T-cell (primary cell): ENCODE measurements around the gene SLC25A13. TPM values are rescaled to one million over a fixed set of nuclear protein-coding genes. Genes with fewer than 3 reads are reported as not detected.

Experiments used
- ATAC-seq, 4 experiments: fragments of 200-7000 bp in 3 of 4; fragments of 150-1000 bp in 1 of 4; cut with Tn5 transposase; replicated peaks in 1 of 4; 1 replicate in 3 of 4; 2 replicates in 1 of 4; pipeline ENCODE4 v1.10.0; 2021; ENCODE audit warnings: moderate library complexity in 3 of 4, mild to moderate bottlenecking in 2 of 4, moderate number of reproducible peaks in 1 of 4
- CTCF ChIA-PET, 2 donors: fragments of 300-600 bp; sonication (Branson Sonifier 250); formaldehyde crosslinking; loops; one replicate each; lab custom pipeline; 2022; ENCODE audit warnings: antibody characterized with exemption in 2 of 2; lab: Charles Lee
- POLR2A ChIA-PET, 2 donors: fragments of 300-600 bp; sonication (Branson Sonifier 250); formaldehyde crosslinking; loops; one replicate each; lab custom pipeline; 2022; ENCODE audit warnings: antibody characterized with exemption in 2 of 2; lab: Charles Lee
- DNase-seq, 35 experiments: peaks; one replicate each; pipeline versions ENCODE4 v3.0.0 to v3.0.0-alpha.2; 2013 to 2023
- H3K27ac ChIP-seq: one replicate; pipeline ENCODE4 v1.5.1; 2013; ENCODE audit warnings: low read length
- H3K27me3 ChIP-seq, 2 experiments: replicated peaks in 1 of 2; 1 replicate in 1 of 2; 2 replicates in 1 of 2; pipeline versions ENCODE4 v1.6.1 to v1.7.0; 2013; ENCODE audit warnings: low read length in 1 of 2, mixed read lengths in 1 of 2; ENCODE audit not compliant: control insufficient read depth in 2 of 2, insufficient read depth in 2 of 2; ENCODE audit errors: extremely low read depth in 1 of 2
- H3K36me3 ChIP-seq, 2 donors: 1 replicate in 1 of 2; 2 replicates in 1 of 2; pipeline versions ENCODE4 v1.6.1 to v1.7.0; 2013; ENCODE audit warnings: low read length in 1 of 2; ENCODE audit not compliant: control insufficient read depth in 2 of 2, insufficient read depth in 1 of 2; ENCODE audit errors: extremely low read depth in 1 of 2
- H3K4me1 ChIP-seq, 2 experiments: 1 replicate in 1 of 2; 2 replicates in 1 of 2; pipeline versions ENCODE4 v1.6.1 to v1.7.0; 2013; ENCODE audit warnings: low read length in 2 of 2, mixed read lengths in 1 of 2; ENCODE audit not compliant: insufficient read depth in 2 of 2, control insufficient read depth in 1 of 2; ENCODE audit errors: extremely low read depth in 1 of 2
- H3K4me3 ChIP-seq, 2 donors: 1 replicate in 1 of 2; 2 replicates in 1 of 2; pipeline versions ENCODE4 v1.5.1 to v1.7.0; 2013; ENCODE audit warnings: mild to moderate bottlenecking in 2 of 2, low read length in 1 of 2, moderate library complexity in 1 of 2; ENCODE audit not compliant: control insufficient read depth in 1 of 2; ENCODE audit errors: extremely low read depth in 1 of 2
- H3K9me3 ChIP-seq: 2 replicates; pipeline ENCODE4 v1.7.0; 2013
- H3K27ac Mint-ChIP-seq, 2 donors: one replicate each; pipeline ENCODE4 v1.8.0; 2020 to 2021; ENCODE audit warnings: mild to moderate bottlenecking in 2 of 2, mixed read lengths in 2 of 2
- H3K27me3 Mint-ChIP-seq, 2 donors: one replicate each; pipeline ENCODE4 v1.8.0; 2021 to 2022; ENCODE audit warnings: mixed read lengths in 2 of 2
- H3K36me3 Mint-ChIP-seq: one replicate; pipeline ENCODE4 v1.8.0; 2021; ENCODE audit warnings: mixed read lengths
- H3K4me1 Mint-ChIP-seq, 3 donors: one replicate each; pipeline ENCODE4 v1.8.0; 2020 to 2022; ENCODE audit warnings: mixed read lengths in 3 of 3, mild to moderate bottlenecking in 1 of 3
- H3K4me3 Mint-ChIP-seq, 3 donors: one replicate each; pipeline ENCODE4 v1.8.0; 2020 to 2022; ENCODE audit warnings: mild to moderate bottlenecking in 3 of 3, mixed read lengths in 3 of 3, moderate library complexity in 3 of 3
- H3K9me3 Mint-ChIP-seq, 3 donors: one replicate each; pipeline ENCODE4 v1.8.0; 2020 to 2022; ENCODE audit warnings: mixed read lengths in 3 of 3
- WGBS: methylation state at CpG from one replicate; pipeline ENCODE4 v1.1.5; 2013; ENCODE audit warnings: missing lambda C conversion rate; ENCODE audit not compliant: insufficient coverage; 5-methylcytosine and 5-hydroxymethylcytosine counted together
- total RNA-seq, 35 experiments: library from RNA in 6 of 35; stranded (reverse) in 6 of 35; fragments of 120-200 nt in 1 of 35; gene quantifications; one replicate each; pipeline versions ENCODE4 v1.2.1 to v1.2.4 and lab custom pipeline; 2013 to 2026

Gene SLC25A13
- total RNA-seq, 5 donors from 2014 or later (not counting 1 experiment from before 2014, with no cell fraction given) = 8.1 to 19.1 (median 10.9) TPM

DNA sequence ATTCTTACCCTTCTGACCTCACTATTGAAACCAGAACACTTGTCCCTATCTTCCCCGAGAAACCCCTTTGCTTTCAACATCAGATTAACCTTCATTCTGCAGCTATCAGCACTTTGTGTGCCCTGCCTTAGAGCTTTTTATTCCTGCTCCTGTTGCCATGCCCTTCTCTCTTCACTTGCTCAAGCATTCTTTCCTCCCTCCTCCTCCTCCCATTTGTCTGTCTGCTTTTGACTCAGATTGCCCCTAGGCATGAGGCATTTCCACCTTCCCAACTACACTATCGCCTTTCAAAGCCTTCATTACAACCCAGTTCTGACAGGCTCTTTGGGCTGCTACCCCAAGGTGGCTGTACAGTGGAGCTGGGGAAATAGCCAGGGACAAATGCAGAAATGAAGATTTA lies 143.3 kb downstream of the SLC25A13 start:
- Mint-ChIP-seq H3K27me3 (no peaks in the 10 kb centered on the region), H3K36me3 (peaks cover 53% of the 10 kb centered on the region), H3K4me1 (no peaks in the 10 kb centered on the region), H3K9me3 (no peaks in the 10 kb centered on the region), H3K27ac (no peak overlapping the region), H3K4me3 (no peak overlapping the region)
- ChIA-PET CTCF (no interaction called here), POLR2A (no interaction called here)
- WGBS = 95% methylated on average over 1 of the region's 2 CpGs
- no peaks in the 10 kb centered on the region for H3K27me3 ChIP-seq
- ATAC-seq (no peak), DNase-seq (no peak)
- peaks cover 8 to 9% of the 10 kb centered on the region in 2 donors for H3K36me3 ChIP-seq
- H3K9me3 ChIP-seq = no peaks in the 10 kb centered on the region
- H3K27ac ChIP-seq = no peak overlapping the region
- no peaks in the 10 kb centered on the region for H3K4me1 ChIP-seq
- H3K4me3 ChIP-seq = no peak overlapping the region

DNA sequence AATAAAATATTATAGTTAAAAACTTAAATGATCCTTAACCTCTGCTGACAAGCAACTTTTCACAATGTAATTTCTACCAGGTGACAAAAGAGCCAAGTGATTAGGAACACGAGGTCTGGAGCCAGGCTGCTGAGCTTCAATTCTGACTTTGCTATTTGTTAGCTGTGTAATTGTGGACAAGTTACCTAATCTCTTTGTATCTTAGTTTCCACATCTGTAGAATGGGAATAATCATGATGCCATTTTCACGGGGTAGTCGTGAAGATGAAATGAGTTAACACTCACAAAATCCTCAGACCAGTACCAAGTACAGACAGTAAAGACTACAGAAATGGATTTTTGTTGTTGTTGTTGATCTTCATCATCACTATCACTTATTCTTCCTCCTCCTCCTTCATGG lies 144.5 kb downstream of the SLC25A13 start:
- peaks cover 0 to 9% of the 10 kb centered on the region in 2 donors for H3K36me3 ChIP-seq
- H3K4me1 ChIP-seq = no peaks in the 10 kb centered on the region
- POLR2A ChIA-PET = no interaction called here
- no peak overlapping the region for H3K27ac ChIP-seq
- H3K4me1 Mint-ChIP-seq = no peaks in the 10 kb centered on the region
- DNase-seq (no peak), ATAC-seq (no peak)
- H3K27ac Mint-ChIP-seq = no peak overlapping the region
- H3K27me3 Mint-ChIP-seq = no peaks in the 10 kb centered on the region
- H3K9me3 Mint-ChIP-seq = no peaks in the 10 kb centered on the region
- no peak overlapping the region for H3K4me3 Mint-ChIP-seq
- no peaks in the 10 kb centered on the region for H3K27me3 ChIP-seq
- WGBS = no CpG with 5 or more reads among the region's 3 CpGs
- H3K4me3 ChIP-seq = no peak overlapping the region
- H3K36me3 Mint-ChIP-seq = peaks cover 48% of the 10 kb centered on the region
- no peaks in the 10 kb centered on the region for H3K9me3 ChIP-seq
- CTCF ChIA-PET = no interaction called here

GRCh38 chr7:96174812-96175211 lies 147.1 kb downstream of the SLC25A13 start:
- no peak for DNase-seq
- Histone ChIP-seq H3K4me1 (no peaks in the 10 kb centered on the region), H3K9me3 (no peaks in the 10 kb centered on the region), H3K27me3 (no peaks in the 10 kb centered on the region), H3K4me3 (no peak overlapping the region), H3K36me3 (peaks cover 6 to 9% of the 10 kb centered on the region in 2 donors), H3K27ac (no peak overlapping the region)
- Mint-ChIP-seq H3K4me1 (no peaks in the 10 kb centered on the region), H3K27me3 (no peaks in the 10 kb centered on the region), H3K4me3 (no peak overlapping the region), H3K27ac (no peak overlapping the region), H3K9me3 (no peaks in the 10 kb centered on the region), H3K36me3 (peaks cover 46% of the 10 kb centered on the region)
- WGBS = 100% methylated on average over 1 of the region's 4 CpGs
- POLR2A ChIA-PET = no interaction called here
- CTCF ChIA-PET = no interaction called here
- ATAC-seq = no peak

DNA sequence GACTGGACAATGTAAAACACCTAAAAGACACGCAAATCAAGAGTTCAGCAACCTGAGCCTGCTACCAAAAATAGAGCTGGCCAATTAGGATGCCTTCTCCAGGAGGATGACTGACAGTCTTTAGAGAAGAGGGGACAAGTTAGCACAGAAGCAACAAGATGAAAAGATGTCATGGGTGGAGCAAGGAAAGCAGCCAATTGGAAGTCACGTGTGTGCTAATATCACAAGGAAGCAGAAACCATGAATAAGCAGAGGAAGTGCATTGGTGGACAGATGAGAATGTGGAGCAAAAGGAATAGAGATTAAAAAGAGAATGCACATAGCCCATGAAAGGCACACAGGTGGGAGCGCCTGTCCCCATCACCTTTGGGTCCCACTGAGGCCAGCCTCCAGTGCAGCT lies 148.1 kb downstream of the SLC25A13 start:
- no peaks in the 10 kb centered on the region for H3K27me3 ChIP-seq
- H3K4me3 Mint-ChIP-seq = no peak overlapping the region
- DNase-seq (no peak), ATAC-seq (no peak)
- ChIA-PET CTCF (interaction anchor here in 1 of 2 donors (0.6 kb wide), 1 partner anchor 819 kb away, joined by 3 read pairs; no protein-coding TSS in a partner anchor), POLR2A (no interaction called here)
- H3K4me1 ChIP-seq = no peaks in the 10 kb centered on the region
- no peak overlapping the region for H3K27ac ChIP-seq
- no peak overlapping the region for H3K27ac Mint-ChIP-seq
- no peaks in the 10 kb centered on the region for H3K9me3 Mint-ChIP-seq
- H3K36me3 ChIP-seq = peaks cover 6 to 9% of the 10 kb centered on the region in 2 donors
- peaks cover 49% of the 10 kb centered on the region for H3K36me3 Mint-ChIP-seq
- 100% methylated on average over 2 of the region's 3 CpGs for WGBS
- no peak overlapping the region for H3K4me3 ChIP-seq
- H3K4me1 Mint-ChIP-seq = no peaks in the 10 kb centered on the region
- no peaks in the 10 kb centered on the region for H3K9me3 ChIP-seq
- H3K27me3 Mint-ChIP-seq = no peaks in the 10 kb centered on the region

DNA sequence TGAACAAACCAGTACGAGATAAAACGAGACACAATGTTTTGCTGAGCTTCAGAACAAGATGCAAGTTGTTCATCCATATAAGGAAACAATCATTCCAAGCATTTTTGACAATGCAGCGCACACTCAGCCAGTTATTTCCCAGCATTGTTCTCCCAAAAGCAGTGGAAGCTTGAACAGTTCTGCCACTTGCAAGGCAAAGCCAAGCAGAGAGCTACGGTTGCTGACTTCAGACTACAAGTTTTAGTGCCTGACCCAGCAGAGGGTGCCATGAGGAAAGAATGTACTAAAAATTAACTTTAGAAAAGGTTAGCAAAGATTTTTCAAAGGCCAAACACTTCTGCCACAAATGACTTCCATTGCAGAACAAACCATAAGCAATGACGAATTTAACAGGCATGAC lies 152.5 kb downstream of the SLC25A13 start:
- H3K27me3 Mint-ChIP-seq = no peaks in the 10 kb centered on the region
- DNase-seq (no peak), ATAC-seq (no peak)
- WGBS = 93% methylated on average over 2 of the region's 5 CpGs
- no peaks in the 10 kb centered on the region for H3K4me1 ChIP-seq
- CTCF ChIA-PET = no interaction called here
- H3K4me3 Mint-ChIP-seq = no peak overlapping the region
- no peaks in the 10 kb centered on the region for H3K9me3 Mint-ChIP-seq
- POLR2A ChIA-PET = no interaction called here
- H3K4me3 ChIP-seq = no peak overlapping the region
- no peaks in the 10 kb centered on the region for H3K4me1 Mint-ChIP-seq
- H3K27ac Mint-ChIP-seq = no peak overlapping the region
- no peaks in the 10 kb centered on the region for H3K9me3 ChIP-seq
- peaks cover 0 to 10% of the 10 kb centered on the region in 2 donors for H3K36me3 ChIP-seq
- H3K27ac ChIP-seq = no peak overlapping the region
- no peaks in the 10 kb centered on the region for H3K27me3 ChIP-seq
- peaks cover 51% of the 10 kb centered on the region for H3K36me3 Mint-ChIP-seq

DNA sequence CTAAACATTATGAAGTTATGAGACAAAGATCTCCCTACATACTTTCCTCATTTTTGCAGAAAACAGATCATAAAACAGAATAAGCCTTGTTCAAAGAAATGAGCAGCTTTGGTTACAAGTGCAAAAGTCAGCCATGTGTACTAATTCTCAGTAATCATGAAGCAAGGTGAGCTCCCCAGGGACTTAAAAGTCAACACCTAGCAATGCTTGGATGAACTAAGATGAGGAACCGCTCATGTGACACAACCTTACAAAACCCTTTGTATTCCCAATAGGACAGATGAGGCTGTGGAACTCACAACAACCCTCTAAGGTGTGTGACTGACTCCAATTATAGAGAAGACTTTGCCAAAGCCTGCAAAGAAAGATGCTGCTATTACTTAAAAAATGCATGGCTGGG lies 154.5 kb downstream of the SLC25A13 start:
- Mint-ChIP-seq H3K36me3 (peaks cover 58% of the 10 kb centered on the region), H3K4me1 (no peaks in the 10 kb centered on the region), H3K4me3 (no peak overlapping the region), H3K27ac (no peak overlapping the region), H3K27me3 (no peaks in the 10 kb centered on the region), H3K9me3 (peaks cover 0 to 1% (median 0%) of the 10 kb centered on the region in 3 donors)
- H3K9me3 ChIP-seq = no peaks in the 10 kb centered on the region
- no peak overlapping the region for H3K4me3 ChIP-seq
- ChIA-PET CTCF (no interaction called here), POLR2A (no interaction called here)
- ATAC-seq (no peak), DNase-seq (no peak)
- H3K4me1 ChIP-seq = no peaks in the 10 kb centered on the region
- peaks cover 0 to 18% of the 10 kb centered on the region in 2 donors for H3K36me3 ChIP-seq
- no peaks in the 10 kb centered on the region for H3K27me3 ChIP-seq
- no peak overlapping the region for H3K27ac ChIP-seq
- no CpG with 5 or more reads among the region's 1 CpG for WGBS

DNA sequence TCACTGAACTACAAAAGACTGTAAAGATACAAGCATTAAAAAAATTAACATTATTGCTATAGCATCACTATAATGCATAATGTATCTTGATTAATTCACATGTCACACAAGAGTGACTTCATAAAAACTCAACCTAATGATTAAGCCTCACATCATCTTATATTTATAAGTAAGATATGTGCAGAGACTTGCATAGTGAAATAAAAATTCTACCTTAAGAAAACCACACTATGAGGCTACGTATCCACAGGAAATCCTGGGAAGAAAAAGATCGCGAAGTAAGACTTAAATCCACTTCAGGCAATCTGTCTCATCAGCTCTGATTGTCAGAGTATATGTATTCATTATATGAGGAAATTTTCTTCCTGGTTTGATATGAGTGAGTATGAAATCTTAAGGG lies 160.0 kb downstream of the SLC25A13 start:
- H3K9me3 ChIP-seq = no peaks in the 10 kb centered on the region
- no CpG with 5 or more reads among the region's 3 CpGs for WGBS
- peaks cover 0 to 8% of the 10 kb centered on the region in 2 donors for H3K36me3 ChIP-seq
- ATAC-seq = no peak
- no peak overlapping the region for H3K4me3 ChIP-seq
- no peaks in the 10 kb centered on the region for H3K27me3 Mint-ChIP-seq
- H3K4me3 Mint-ChIP-seq = no peak overlapping the region
- DNase-seq = no peak
- H3K4me1 Mint-ChIP-seq = no peaks in the 10 kb centered on the region
- H3K27me3 ChIP-seq = no peaks in the 10 kb centered on the region
- CTCF ChIA-PET = no interaction called here
- H3K36me3 Mint-ChIP-seq = peaks cover 71% of the 10 kb centered on the region
- H3K9me3 Mint-ChIP-seq = peaks cover 0 to 6% (median 0%) of the 10 kb centered on the region in 3 donors
- H3K4me1 ChIP-seq = no peaks in the 10 kb centered on the region
- no peak overlapping the region for H3K27ac Mint-ChIP-seq
- POLR2A ChIA-PET = no interaction called here
- no peak overlapping the region for H3K27ac ChIP-seq
